Activated CD8-positive, alpha-beta memory T cell treated with anti-CD3 and anti-CD28 coated beads for 36 hours (primary cell): ENCODE data around the gene BIVM. TPM values are rescaled to one million over a fixed set of nuclear protein-coding genes. Genes with fewer than 3 reads are reported as not detected.

ENCODE experiments used
- CTCF ChIA-PET: fragments of 350-600 bp; sonication (Branson Sonifier 250); formaldehyde crosslinking; loops from one replicate; lab custom pipeline; 2021; ENCODE audit warnings: antibody characterized with exemption; lab: Charles Lee
- POLR2A ChIA-PET: fragments of 350-600 bp; sonication (Branson Sonifier 250); formaldehyde crosslinking; loops from one replicate; lab custom pipeline; 2021; ENCODE audit warnings: antibody characterized with exemption; lab: Charles Lee
- total RNA-seq, 2 experiments: library from RNA; stranded (reverse); gene quantifications; one replicate each; pipeline ENCODE4 v1.2.3, GENCODE V29; 2021

Gene BIVM
- 10 to 100 TPM; 21.8 to 22.9 TPM for total RNA-seq

- CTCF ChIA-PET, result interaction anchor here (1.3 to 2.0 kb wide), 5 partner anchors 14 to 218 kb away, joined by 4 to 10 read pairs (median 10); partner anchors contain the start of gene ERCC5
- POLR2A ChIA-PET, result interaction anchor here (0.8 to 2.2 kb wide), 3 partner anchors 25 to 160 kb away, joined by 3 to 22 read pairs (median 14); partner anchors contain the start of genes ERCC5 and TEX30
These were observed at the start of gene BIVM, which contains the start of gene POGLUT2 for GRCh38 chr13:102798581-102799425. Gene BIVM (plus strand): TSS chr13:102799119. CDS start chr13:102807268, 8,149 bp downstream. Gene POGLUT2 (minus strand): TSS chr13:102798976. CDS start chr13:102798670, 306 bp downstream.

GRCh38 chr13:102751886-102752285 lies 47.0 kb upstream of the BIVM start:
- CTCF ChIA-PET, result no interaction called here
- POLR2A ChIA-PET, result no interaction called here

- POLR2A ChIA-PET, result no interaction called here
- CTCF ChIA-PET, result no interaction called here
These were observed 41.9 kb upstream of the BIVM start for GRCh38 chr13:102757006-102757405.

- POLR2A ChIA-PET, result no interaction called here
- CTCF ChIA-PET, result no interaction called here
These were observed 40.1 kb upstream of the BIVM start for GRCh38 chr13:102758842-102759241.

- CTCF ChIA-PET, result no interaction called here
These were observed 37.8 kb upstream of the BIVM start for GRCh38 chr13:102761071-102761470.

GRCh38 chr13:102763741-102764140 lies 35.2 kb upstream of the BIVM start:
- ChIA-PET POLR2A (no interaction called here), CTCF (no interaction called here)

More at GRCh38 chr13:102761071-102761470, 37.8 kb upstream of the BIVM start:
- POLR2A ChIA-PET, result no interaction called here

- POLR2A ChIA-PET, result no interaction called here
These were observed 30.0 kb upstream of the BIVM start for GRCh38 chr13:102768909-102769308.

GRCh38 chr13:102769679-102770078 lies 29.2 kb upstream of the BIVM start:
- ChIA-PET POLR2A (no interaction called here), CTCF (no interaction called here)

More at GRCh38 chr13:102768909-102769308, 30.0 kb upstream of the BIVM start:
- CTCF ChIA-PET, result interaction anchor here (0.7 to 2.2 kb wide), 3 partner anchors 25 to 31 kb away, joined by 3 to 8 read pairs (median 3); no protein-coding TSS in a partner anchor

GRCh38 chr13:102770435-102770834 lies 28.5 kb upstream of the BIVM start:
- POLR2A ChIA-PET, result no interaction called here
- CTCF ChIA-PET, result no interaction called here

GRCh38 chr13:102771298-102772041 lies 27.4 kb upstream of the BIVM start:
- ChIA-PET POLR2A (interaction anchor here (1.1 kb wide), 1 partner anchor 175 kb away, joined by 3 read pairs; the partner anchor contains the start of gene TPP2), CTCF (interaction anchor here (1.2 kb wide), 1 partner anchor 148 kb away, joined by 3 read pairs; no protein-coding TSS in a partner anchor)

GRCh38 chr13:102772042-102772425 lies 26.9 kb upstream of the BIVM start:
- CTCF ChIA-PET, result interaction anchor here (1.2 kb wide), 1 partner anchor 148 kb away, joined by 3 read pairs; no protein-coding TSS in a partner anchor
- POLR2A ChIA-PET, result no interaction called here

- POLR2A ChIA-PET, result interaction anchor here (1.1 to 2.0 kb wide), 4 partner anchors 11 to 177 kb away, joined by 4 to 22 read pairs (median 14); partner anchors contain the start of genes ERCC5 and TPP2
These were observed 25.3 kb upstream of the BIVM start, which contains the start of gene TEX30 for GRCh38 chr13:102773441-102774213. Gene TEX30 (minus strand): TSS chr13:102773786. CDS start chr13:102770026, 3,760 bp downstream.

GRCh38 chr13:102774214-102774568 lies 24.7 kb upstream of the BIVM start:
- POLR2A ChIA-PET, result interaction anchor here (1.3 to 2.0 kb wide), 3 partner anchors 26 to 178 kb away, joined by 13 to 22 read pairs (median 15); partner anchors contain the start of genes ERCC5 and TPP2
- CTCF ChIA-PET, result interaction anchor here (1.2 to 1.5 kb wide), 2 partner anchors 11 to 26 kb away, joined by 5 to 11 read pairs; no protein-coding TSS in a partner anchor

More at GRCh38 chr13:102773441-102774213, 25.3 kb upstream of the BIVM start, which contains the start of gene TEX30:
- CTCF ChIA-PET, result interaction anchor here (1.2 to 1.5 kb wide), 2 partner anchors 12 to 27 kb away, joined by 5 to 11 read pairs; no protein-coding TSS in a partner anchor

- ChIA-PET POLR2A (interaction anchor here (2.0 kb wide), 1 partner anchor 25 kb away, joined by 22 read pairs; no protein-coding TSS in a partner anchor), CTCF (interaction anchor here (1.5 kb wide), 1 partner anchor 25 kb away, joined by 11 read pairs; no protein-coding TSS in a partner anchor)
These were observed 24.1 kb upstream of the BIVM start for GRCh38 chr13:102774591-102775520.

- ChIA-PET CTCF (no interaction called here), POLR2A (no interaction called here)
These were observed 22.6 kb upstream of the BIVM start for GRCh38 chr13:102776271-102776670.

- CTCF ChIA-PET, result no interaction called here
- POLR2A ChIA-PET, result no interaction called here
These were observed 21.2 kb upstream of the BIVM start for GRCh38 chr13:102777736-102778135.
